Measurements from ENCODE around the gene RAD17.
"Not testable (repeated sequence)": the region's sequence is repeated elsewhere in the genome, so short reads cannot be mapped to it uniquely, and the experiment has no call there.

Gene RAD17

GRCh38 chr5:69364850-69365249 is 4.8 kb upstream of the RAD17 start:
- peaks cover 94% of the 10 kb centered on the region for H3K36me3 Mint-ChIP-seq
- DNase-seq (ENCODE audit: low spot score in 2 of 2) (no peak), ATAC-seq (no peak)
- peak overlapping the region; percentile 20 for H3K27ac Mint-ChIP-seq
- H3K4me1 Mint-ChIP-seq, result peaks cover 36% of the 10 kb centered on the region
- H3K4me3 Mint-ChIP-seq, result no peak overlapping the region
- H3K9me3 Mint-ChIP-seq, result no peaks in the 10 kb centered on the region

GRCh38 chr5:69367697-69368279 is 1.8 kb upstream of the RAD17 start:
- Mint-ChIP-seq H3K4me1 (peaks cover 27% of the 10 kb centered on the region), H3K4me3 (peak overlapping the region; percentile 86), H3K36me3 (peaks cover 71% of the 10 kb centered on the region), H3K9me3 (no peaks in the 10 kb centered on the region), H3K27ac (peak overlapping the region; percentile 99)
- ATAC-seq (no peak), DNase-seq (ENCODE audit: low spot score in 2 of 2) (no peak)

- Mint-ChIP-seq H3K4me1 (peaks cover 27% of the 10 kb centered on the region), H3K9me3 (no peaks in the 10 kb centered on the region), H3K4me3 (peak overlapping the region; percentile 86), H3K27ac (peak overlapping the region; percentile 99), H3K36me3 (peaks cover 71% of the 10 kb centered on the region)
- peak in 1 of 2 donors; percentile 54 for DNase-seq (ENCODE audit: low spot score in 2 of 2)
- ATAC-seq, result peak; percentile 1
Observed at GRCh38 chr5:69368458-69369339, 919 bp upstream of the RAD17 start.

GRCh38 chr5:69370335-69370734 is 717 bp downstream of the RAD17 start:
- Mint-ChIP-seq H3K4me1 (peaks cover 21% of the 10 kb centered on the region), H3K36me3 (peaks cover 71% of the 10 kb centered on the region)
- not testable (repeated sequence) for DNase-seq (ENCODE audit: low spot score in 2 of 2)

GRCh38 chr5:69372394-69372793 is 2.8 kb downstream of the RAD17 start:
- no peak overlapping the region for H3K4me3 Mint-ChIP-seq

More at GRCh38 chr5:69370335-69370734, 717 bp downstream of the RAD17 start:
- Mint-ChIP-seq H3K4me3 (peak overlapping the region; percentile 86), H3K27ac (peak overlapping the region; percentile 99)
- not testable (repeated sequence) for ATAC-seq, H3K9me3 Mint-ChIP-seq

GRCh38 chr5:69374911-69375446 is 5.4 kb downstream of the RAD17 start:
- no peaks in the 10 kb centered on the region for H3K9me3 Mint-ChIP-seq
- no peak overlapping the region for H3K27ac Mint-ChIP-seq
- H3K36me3 Mint-ChIP-seq, result peaks cover 64% of the 10 kb centered on the region
- ATAC-seq (no peak), DNase-seq (ENCODE audit: low spot score in 2 of 2) (no peak)
- H3K4me1 Mint-ChIP-seq, result no peaks in the 10 kb centered on the region
- H3K4me3 Mint-ChIP-seq, result no peak overlapping the region

More at GRCh38 chr5:69372394-69372793, 2.8 kb downstream of the RAD17 start:
- ATAC-seq (no peak), DNase-seq (ENCODE audit: low spot score in 2 of 2) (no peak)
- Mint-ChIP-seq H3K9me3 (no peaks in the 10 kb centered on the region), H3K4me1 (peaks cover 12% of the 10 kb centered on the region), H3K36me3 (peaks cover 70% of the 10 kb centered on the region), H3K27ac (no peak overlapping the region)

- ATAC-seq (no peak), DNase-seq (ENCODE audit: low spot score in 2 of 2) (no peak)
- Mint-ChIP-seq H3K4me3 (no peak overlapping the region), H3K27ac (no peak overlapping the region), H3K9me3 (no peaks in the 10 kb centered on the region), H3K4me1 (no peaks in the 10 kb centered on the region), H3K36me3 (peaks cover 87% of the 10 kb centered on the region)
Observed at GRCh38 chr5:69378376-69378775, 8.8 kb downstream of the RAD17 start.

- Mint-ChIP-seq H3K27ac (no peak overlapping the region), H3K36me3 (peaks cover 86% of the 10 kb centered on the region), H3K9me3 (no peaks in the 10 kb centered on the region), H3K4me1 (no peaks in the 10 kb centered on the region), H3K4me3 (no peak overlapping the region)
- DNase-seq (ENCODE audit: low spot score in 2 of 2) (no peak), ATAC-seq (no peak)
Observed at GRCh38 chr5:69404659-69405330, 35.2 kb downstream of the RAD17 start.

GRCh38 chr5:69414885-69415583 is 45.4 kb downstream of the RAD17 start, which contains the start of gene MARVELD2:
Gene MARVELD2, plus strand, starts transcription at chr5:69415116. Its CDS starts 4,270 bp downstream, at chr5:69419386.
- H3K27ac Mint-ChIP-seq, result no peak within 1 kb of the TSS

GRCh38 chr5:69415584-69415958 is 46.0 kb downstream of the RAD17 start:
- ATAC-seq, result no peak
- DNase-seq (ENCODE audit: low spot score in 2 of 2), result no peak
- Mint-ChIP-seq H3K4me3 (peak overlapping the region; percentile 31), H3K36me3 (peaks cover 37% of the 10 kb centered on the region), H3K27ac (no peak overlapping the region), H3K4me1 (no peaks in the 10 kb centered on the region), H3K9me3 (no peaks in the 10 kb centered on the region)

More at GRCh38 chr5:69414885-69415583, 45.4 kb downstream of the RAD17 start, which contains the start of gene MARVELD2:
- H3K9me3 Mint-ChIP-seq, result no peaks in the 10 kb centered on the region
- DNase-seq (ENCODE audit: low spot score in 2 of 2) (no peak), ATAC-seq (peak; percentile 69)
- peak within 1 kb of the TSS; percentile 31 for H3K4me3 Mint-ChIP-seq
- H3K36me3 Mint-ChIP-seq, result peaks cover 43% of the 10 kb centered on the region
- no peaks in the 10 kb centered on the region for H3K4me1 Mint-ChIP-seq

- no peak for DNase-seq (ENCODE audit: low spot score in 2 of 2)
- no peak for ATAC-seq
- Mint-ChIP-seq H3K36me3 (peaks cover 32% of the 10 kb centered on the region), H3K27ac (no peak overlapping the region), H3K9me3 (no peaks in the 10 kb centered on the region), H3K4me3 (no peak overlapping the region), H3K4me1 (no peaks in the 10 kb centered on the region)
Observed at GRCh38 chr5:69416180-69416579, 46.6 kb downstream of the RAD17 start.

GRCh38 chr5:69416699-69417098 is 47.1 kb downstream of the RAD17 start:
- DNase-seq (ENCODE audit: low spot score in 2 of 2) (no peak), ATAC-seq (no peak)
- no peak overlapping the region for H3K4me3 Mint-ChIP-seq
- no peak overlapping the region for H3K27ac Mint-ChIP-seq
- H3K9me3 Mint-ChIP-seq, result no peaks in the 10 kb centered on the region
- no peaks in the 10 kb centered on the region for H3K4me1 Mint-ChIP-seq
- H3K36me3 Mint-ChIP-seq, result peaks cover 27% of the 10 kb centered on the region

GRCh38 chr5:69418554-69418953 is 48.9 kb downstream of the RAD17 start:
- Mint-ChIP-seq H3K9me3 (no peaks in the 10 kb centered on the region), H3K4me1 (no peaks in the 10 kb centered on the region), H3K4me3 (no peak overlapping the region), H3K27ac (no peak overlapping the region), H3K36me3 (peaks cover 11% of the 10 kb centered on the region)
- no peak for ATAC-seq
- DNase-seq (ENCODE audit: low spot score in 2 of 2), result no peak

- H3K9me3 Mint-ChIP-seq, result no peaks in the 10 kb centered on the region
- H3K27ac Mint-ChIP-seq, result no peak overlapping the region
- DNase-seq (ENCODE audit: low spot score in 2 of 2) (no peak), ATAC-seq (no peak)
- no peaks in the 10 kb centered on the region for H3K36me3 Mint-ChIP-seq
- no peaks in the 10 kb centered on the region for H3K4me1 Mint-ChIP-seq
- H3K4me3 Mint-ChIP-seq, result no peak overlapping the region
Observed at GRCh38 chr5:69431424-69432303, 62.0 kb downstream of the RAD17 start.

Data from stimulated activated effector memory CD8-positive, alpha-beta T cell treated with anti-CD3 and anti-CD28 coated beads, Interleukin-12 subunit alpha, Interleukin-12 subunit beta, amount 100 ng/mL, for 72 hours (primary cell).